ENCODE results near the gene MYBBP1A. TPM values are rescaled to one million over a fixed set of nuclear protein-coding genes. Genes with fewer than 3 reads are reported as not detected.
A peak's percentile ranks its signal among the peaks of the same experiment; 100 is the strongest.

The MYBBP1A gene
- total RNA-seq, 6 experiments from 2014 or later: 65.9 to 80.8 (median 71.8) TPM

GRCh38 chr17:4553669-4554068 is 1.5 kb downstream of the MYBBP1A start:
- Mint-ChIP-seq H3K27me3 (ENCODE audit: insufficient read depth) (no peaks in the 10 kb centered on the region; the same call in 1 of the 2 replicates), H3K4me1 (ENCODE audit: low read depth) (peaks cover 27% of the 10 kb centered on the region), H3K36me3 (ENCODE audit: low read depth) (peaks cover 21% of the 10 kb centered on the region), H3K27ac (no peak overlapping the region), H3K4me3 (peak overlapping the region; percentile 96), H3K9me3 (no peaks in the 10 kb centered on the region)
- DNase-seq: no peak
- TF ChIP-seq CTCF (IDR thresholded peaks at IDR 0.05): no peak

GRCh38 chr17:4551796-4552525 is 3.2 kb downstream of the MYBBP1A start:
- H3K36me3 Mint-ChIP-seq (ENCODE audit: low read depth): peaks cover 21% of the 10 kb centered on the region
- H3K4me3 Mint-ChIP-seq: no peak overlapping the region
- peaks cover 3% of the 10 kb centered on the region for H3K27me3 Mint-ChIP-seq (ENCODE audit: insufficient read depth)
- no peak for DNase-seq
- peaks cover 27% of the 10 kb centered on the region for H3K4me1 Mint-ChIP-seq (ENCODE audit: low read depth)
- H3K27ac Mint-ChIP-seq: no peak overlapping the region
- TF ChIP-seq CTCF (IDR thresholded peaks at IDR 0.05): no peak
- no peaks in the 10 kb centered on the region for H3K9me3 Mint-ChIP-seq

GRCh38 chr17:4551141-4551540 is 4.0 kb downstream of the MYBBP1A start:
- DNase-seq: no peak
- H3K27me3 Mint-ChIP-seq (ENCODE audit: insufficient read depth): peaks cover 3% of the 10 kb centered on the region
- H3K4me1 Mint-ChIP-seq (ENCODE audit: low read depth): peaks cover 25% of the 10 kb centered on the region
- H3K4me3 Mint-ChIP-seq: no peak overlapping the region
- no peaks in the 10 kb centered on the region for H3K9me3 Mint-ChIP-seq
- peak overlapping the region; percentile 29; the same call in 1 of the 2 replicates for H3K27ac Mint-ChIP-seq
- peak; percentile 50 for TF ChIP-seq CTCF (IDR thresholded peaks at IDR 0.05)
- peaks cover 21% of the 10 kb centered on the region for H3K36me3 Mint-ChIP-seq (ENCODE audit: low read depth)

- peaks cover 3% of the 10 kb centered on the region for H3K27me3 Mint-ChIP-seq (ENCODE audit: insufficient read depth)
- no peak for TF ChIP-seq CTCF (IDR thresholded peaks at IDR 0.05)
- H3K4me3 Mint-ChIP-seq: no peak overlapping the region
- DNase-seq: no peak
- H3K27ac Mint-ChIP-seq: no peak overlapping the region
- no peaks in the 10 kb centered on the region for H3K9me3 Mint-ChIP-seq
- H3K4me1 Mint-ChIP-seq (ENCODE audit: low read depth): peaks cover 19% of the 10 kb centered on the region
- H3K36me3 Mint-ChIP-seq (ENCODE audit: low read depth): peaks cover 21% of the 10 kb centered on the region
Observed at GRCh38 chr17:4550534-4551039, 4.6 kb downstream of the MYBBP1A start.

GRCh38 chr17:4549781-4550533 is 5.2 kb downstream of the MYBBP1A start:
- Mint-ChIP-seq H3K27me3 (ENCODE audit: insufficient read depth) (peaks cover 3% of the 10 kb centered on the region; the same call in 1 of the 2 replicates), H3K27ac (no peak overlapping the region), H3K4me1 (ENCODE audit: low read depth) (peaks cover 16% of the 10 kb centered on the region), H3K36me3 (ENCODE audit: low read depth) (peaks cover 21% of the 10 kb centered on the region), H3K4me3 (no peak overlapping the region), H3K9me3 (no peaks in the 10 kb centered on the region)
- no peak for TF ChIP-seq CTCF (IDR thresholded peaks at IDR 0.05)
- DNase-seq: no peak

All from HFFc6 (cell line).